OCI-LY1 (cell line): ENCODE measurements around the gene ANKRD39.

Source experiments
- H2AFZ ChIP-seq: fragments of 200-600 bp; sonication (generic), shearing (Covaris generic); 2 replicates; pipeline ENCODE4 v1.6.0; 2014; ENCODE audit warnings: antibody characterized with exemption, mild to moderate bottlenecking, low read length
- H3F3A ChIP-seq: fragments of 200-600 bp; sonication (generic), shearing (Covaris generic); 2 replicates; pipeline ENCODE4 v1.6.0; 2014; ENCODE audit warnings: mild to moderate bottlenecking, antibody characterized with exemption, low read length, moderate library complexity; ENCODE audit not compliant: insufficient read depth
- H3K27ac ChIP-seq: fragments of 200-600 bp; sonication (generic); 2 replicates; pipeline ENCODE4 v1.5.1; 2014; ENCODE audit warnings: low read length, mixed run types, mild to moderate bottlenecking, low read depth; ENCODE audit not compliant: poor library complexity, severe bottlenecking
- H3K27me3 ChIP-seq: fragments of 200-600 bp; sonication (generic); 2 replicates; pipeline ENCODE4 v1.6.0; 2014; ENCODE audit warnings: antibody characterized with exemption, mild to moderate bottlenecking, low read length, moderate library complexity; ENCODE audit not compliant: insufficient read depth
- H3K36me3 ChIP-seq: fragments of 200-600 bp; sonication (generic); 2 replicates; pipeline ENCODE4 v1.6.1; 2014; ENCODE audit warnings: mild to moderate bottlenecking, antibody characterized with exemption, low read length, moderate library complexity, mixed read lengths; ENCODE audit not compliant: insufficient read depth
- H3K4me1 ChIP-seq: fragments of 200-600 bp; sonication (generic); 2 replicates; pipeline ENCODE4 v1.5.1; 2014; ENCODE audit warnings: mild to moderate bottlenecking, low read length, moderate library complexity; ENCODE audit not compliant: insufficient read depth, severe bottlenecking
- H3K4me2 ChIP-seq: fragments of 200-600 bp; sonication (generic), shearing (Covaris generic); 2 replicates; pipeline ENCODE4 v1.6.1; 2014; ENCODE audit warnings: low read length
- H3K4me3 ChIP-seq: fragments of 200-600 bp; sonication (generic); 2 replicates; pipeline ENCODE4 v1.5.1; 2014; ENCODE audit warnings: low read length, low read depth, mild to moderate bottlenecking, mixed read lengths; ENCODE audit not compliant: poor library complexity, severe bottlenecking
- H3K79me2 ChIP-seq: fragments of 200-600 bp; shearing (Covaris generic); 2 replicates; pipeline ENCODE4 v1.6.1; 2016; ENCODE audit warnings: mixed run types, low read length, mixed read lengths; ENCODE audit not compliant: insufficient read depth
- H3K9ac ChIP-seq: fragments of 200-600 bp; sonication (generic), shearing (Covaris generic); 2 replicates; pipeline ENCODE4 v1.6.1; 2014; ENCODE audit warnings: mild to moderate bottlenecking, low read length, mixed read lengths
- H3K9me2 ChIP-seq: fragments of 200-600 bp; sonication (generic), shearing (Covaris generic); 2 replicates; pipeline ENCODE4 v1.6.1; 2014; ENCODE audit warnings: low read depth, mild to moderate bottlenecking, low read length, mixed read lengths
- H3K9me3 ChIP-seq: fragments of 200-600 bp; shearing (Covaris generic); 2 replicates; pipeline ENCODE4 v1.6.1; 2014; ENCODE audit warnings: low read length, mixed read lengths
- H4K20me1 ChIP-seq: fragments of 200-600 bp; sonication (generic), shearing (Covaris generic); 2 replicates; pipeline ENCODE4 v1.6.0; 2016; ENCODE audit warnings: mild to moderate bottlenecking, low read length; ENCODE audit not compliant: insufficient read depth
- CTCF ChIP-seq: fragments of 200-600 bp; sonication (generic), shearing (Covaris generic); IDR thresholded peaks from 2 replicates; pipeline ENCODE4 v1.5.1; 2017; ENCODE audit warnings: mild to moderate bottlenecking, antibody characterized with exemption, low read length, moderate library complexity, mixed read lengths
- EZH2 ChIP-seq: fragments of 200-600 bp; sonication (generic), shearing (Covaris generic); IDR thresholded peaks from 2 replicates; pipeline ENCODE4 v1.8.0; 2017; ENCODE audit warnings: borderline replicate concordance, mixed run types, mild to moderate bottlenecking, antibody characterized with exemption, low read length, moderate library complexity, mixed read lengths

Gene ANKRD39

GRCh38 chr2:96825057-96825456 lies 32.8 kb downstream of the ANKRD39 start:
- H3K9me3 ChIP-seq, result no peaks in the 10 kb centered on the region
- H3K9me2 ChIP-seq, result no peaks in the 10 kb centered on the region
- peaks cover 13% of the 10 kb centered on the region for H3K4me1 ChIP-seq
- no peak overlapping the region for H3K9ac ChIP-seq
- H3K36me3 ChIP-seq, result peaks cover 47% of the 10 kb centered on the region
- no peaks in the 10 kb centered on the region for H4K20me1 ChIP-seq
- H3K27me3 ChIP-seq, result no peaks in the 10 kb centered on the region
- no peak overlapping the region for H3K27ac ChIP-seq
- H3K4me3 ChIP-seq, result no peak overlapping the region
- no peaks in the 10 kb centered on the region for H3K79me2 ChIP-seq
- TF ChIP-seq EZH2 (no peak), CTCF (no peak)
- no peaks in the 10 kb centered on the region for H3F3A ChIP-seq
- H2AFZ ChIP-seq, result no peak overlapping the region
- H3K4me2 ChIP-seq, result no peak overlapping the region

GRCh38 chr2:96824079-96824870 lies 33.5 kb downstream of the ANKRD39 start:
- H4K20me1 ChIP-seq, result no peaks in the 10 kb centered on the region
- H3K36me3 ChIP-seq, result peaks cover 43% of the 10 kb centered on the region
- no peaks in the 10 kb centered on the region for H3K9me3 ChIP-seq
- no peak overlapping the region for H3K27ac ChIP-seq
- no peak for TF ChIP-seq EZH2
- TF ChIP-seq CTCF, result no peak
- H2AFZ ChIP-seq, result no peak overlapping the region
- H3K4me2 ChIP-seq, result no peak overlapping the region
- H3K4me1 ChIP-seq, result peaks cover 20% of the 10 kb centered on the region
- no peak overlapping the region for H3K9ac ChIP-seq
- H3F3A ChIP-seq, result no peaks in the 10 kb centered on the region
- H3K4me3 ChIP-seq, result no peak overlapping the region
- no peaks in the 10 kb centered on the region for H3K79me2 ChIP-seq
- no peaks in the 10 kb centered on the region for H3K27me3 ChIP-seq
- no peaks in the 10 kb centered on the region for H3K9me2 ChIP-seq

GRCh38 chr2:96823198-96823597 lies 34.6 kb downstream of the ANKRD39 start:
- no peaks in the 10 kb centered on the region for H3K79me2 ChIP-seq

More at GRCh38 chr2:96823198-96823597, 34.6 kb downstream of the ANKRD39 start:
- peaks cover 31% of the 10 kb centered on the region for H3K4me1 ChIP-seq
- TF ChIP-seq EZH2 (no peak), CTCF (no peak)
- no peaks in the 10 kb centered on the region for H3K27me3 ChIP-seq
- no peaks in the 10 kb centered on the region for H3K9me3 ChIP-seq
- H4K20me1 ChIP-seq, result no peaks in the 10 kb centered on the region
- H3K9ac ChIP-seq, result no peak overlapping the region
- no peaks in the 10 kb centered on the region for H3F3A ChIP-seq
- H3K27ac ChIP-seq, result no peak overlapping the region
- H3K36me3 ChIP-seq, result peaks cover 36% of the 10 kb centered on the region
- H3K9me2 ChIP-seq, result no peaks in the 10 kb centered on the region
- H3K4me2 ChIP-seq, result no peak overlapping the region
- no peak overlapping the region for H2AFZ ChIP-seq
- no peak overlapping the region for H3K4me3 ChIP-seq
